Measurements from ENCODE around the gene SPATA19.

SPATA19 gene

GRCh38 chr11:133795088-133795487 lies 50.2 kb downstream of the SPATA19 start:
- no peak for TF ChIP-seq POLR2AphosphoS5 (IDR thresholded peaks at IDR 0.05; ENCODE audit: low read depth, low read length)
- FAIRE-seq = no peak
- DNase-seq (ENCODE audit: insufficient read length) = no peak

GRCh38 chr11:133794205-133794604 lies 51.1 kb downstream of the SPATA19 start:
- no peak for FAIRE-seq
- no peak for TF ChIP-seq TAF1 (IDR thresholded peaks at IDR 0.05; ENCODE audit: borderline replicate concordance, low read depth, low read length)
- TF ChIP-seq POLR2AphosphoS5 (IDR thresholded peaks at IDR 0.05; ENCODE audit: low read depth, low read length) = no peak
- TF ChIP-seq POLR2A (IDR thresholded peaks at IDR 0.05; ENCODE audit: low read depth, low read length) = no peak
- no peak for DNase-seq (ENCODE audit: insufficient read length)

- no peak for DNase-seq (ENCODE audit: insufficient read length)
- TF ChIP-seq POLR2A (IDR thresholded peaks at IDR 0.05; ENCODE audit: low read depth, low read length) (no peak), POLR2AphosphoS5 (IDR thresholded peaks at IDR 0.05; ENCODE audit: low read depth, low read length) (no peak), TAF1 (IDR thresholded peaks at IDR 0.05; ENCODE audit: borderline replicate concordance, low read depth, low read length) (no peak)
- no peak for FAIRE-seq
Observed at GRCh38 chr11:133793271-133794035, 51.9 kb downstream of the SPATA19 start.

GRCh38 chr11:133790995-133791394 lies 54.3 kb downstream of the SPATA19 start:
- DNase-seq (ENCODE audit: insufficient read length) = no peak
- no peak for TF ChIP-seq POLR2A (IDR thresholded peaks at IDR 0.05; ENCODE audit: low read depth, low read length)
- no peak for TF ChIP-seq POLR2AphosphoS5 (IDR thresholded peaks at IDR 0.05; ENCODE audit: low read depth, low read length)
- no peak for TF ChIP-seq TAF1 (IDR thresholded peaks at IDR 0.05; ENCODE audit: borderline replicate concordance, low read depth, low read length)

More at GRCh38 chr11:133790995-133791394, 54.3 kb downstream of the SPATA19 start:
- no peak for FAIRE-seq
